Stimulated activated CD8-positive, alpha-beta memory T cell treated with anti-CD3 and anti-CD28 coated beads, Interleukin-4, amount 100 ng/mL, for 24 hours (primary cell): ENCODE results near the gene PGAP3.
"Not testable (repeated sequence)": the region's sequence is repeated elsewhere in the genome, so short reads cannot be mapped to it uniquely, and the experiment has no call there.

ENCODE experiments used
- DNase-seq: peaks from one replicate; pipeline ENCODE4 v3.0.0-alpha.2; 2020; ENCODE audit warnings: low read depth

PGAP3 gene

GRCh38 chr17:39687546-39688474, at the start of gene PGAP3:
Gene PGAP3 (minus strand): TSS chr17:39688057. CDS start chr17:39688014, 43 bp downstream.
- peak; percentile 74 for DNase-seq

- DNase-seq = no peak
Observed at GRCh38 chr17:39737206-39737759, 49.4 kb upstream of the PGAP3 start.

GRCh38 chr17:39736319-39737165, 48.7 kb upstream of the PGAP3 start:
- DNase-seq = no peak

DNA sequence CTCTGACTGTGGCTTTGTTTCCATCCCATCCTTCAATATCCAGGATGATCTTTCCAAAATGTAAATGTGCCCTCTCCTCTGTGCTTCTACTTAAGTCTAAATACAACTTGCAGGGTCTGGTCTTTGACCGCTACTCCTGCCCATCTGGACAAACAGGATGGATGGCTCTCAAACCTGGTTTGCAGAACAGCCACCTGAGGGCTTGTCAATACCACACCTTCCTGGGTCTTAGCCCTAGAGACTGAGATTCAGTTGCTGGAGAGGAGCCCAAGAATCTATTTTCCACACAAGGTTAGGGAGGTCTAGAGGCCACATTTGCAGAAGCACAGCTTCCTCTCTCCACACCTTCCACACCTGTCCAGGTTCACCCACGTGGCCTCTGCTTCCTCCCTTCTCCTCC, 48.0 kb upstream of the PGAP3 start:
- DNase-seq = no peak

DNA sequence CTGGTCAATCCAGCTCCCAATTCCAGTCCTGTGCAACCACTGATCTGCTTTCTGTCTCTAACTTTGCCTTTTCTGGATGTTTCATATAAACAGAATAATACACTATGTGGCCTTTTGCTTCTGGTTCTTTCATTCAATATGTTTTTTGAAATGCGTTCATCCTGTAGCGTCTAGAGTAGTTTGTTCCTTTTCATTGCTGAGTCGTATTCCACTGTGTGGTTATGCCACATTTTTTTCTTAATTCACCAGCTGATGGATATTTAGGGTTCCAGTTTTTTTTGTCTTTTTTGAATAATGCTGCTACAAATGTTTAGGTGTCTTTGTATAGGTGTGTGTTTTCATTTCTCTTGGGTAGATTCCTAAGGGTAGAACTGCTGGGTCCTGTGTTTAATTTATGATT, 44.7 kb upstream of the PGAP3 start:
- DNase-seq = no peak

GRCh38 chr17:39730095-39730921, 42.5 kb upstream of the PGAP3 start, which contains the start of gene MIEN1:
Gene MIEN1 (minus strand): TSS chr17:39730532. CDS start chr17:39730495, 37 bp downstream.
- DNase-seq = peak; percentile 91

DNA sequence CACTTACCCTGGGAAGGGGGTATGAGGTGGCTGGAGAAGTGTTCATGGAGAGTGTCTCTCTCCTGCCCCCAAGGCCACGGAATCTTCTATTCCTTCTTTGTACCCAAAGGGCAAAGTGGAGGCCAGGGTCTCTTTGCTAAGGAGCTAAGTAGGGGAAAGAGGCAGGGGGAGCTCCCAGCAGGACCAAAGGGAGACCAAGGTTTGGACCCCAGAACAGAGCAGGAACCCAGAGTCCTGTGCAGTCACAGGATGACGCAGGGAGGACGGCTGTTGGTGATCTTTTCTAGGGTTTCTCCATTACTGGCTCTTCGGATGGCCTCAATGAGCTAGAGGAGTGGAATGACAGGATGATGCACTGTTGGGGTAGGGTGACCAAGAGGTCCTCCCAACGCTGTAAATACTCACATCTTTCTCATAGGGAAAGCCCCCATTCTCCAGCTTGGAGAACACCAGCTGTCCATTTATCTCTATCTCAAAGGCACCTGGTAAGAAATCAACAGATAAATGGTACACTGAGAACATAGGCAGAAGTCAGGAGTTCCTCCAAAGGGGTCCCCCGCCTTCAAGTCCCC, 41.5 kb upstream of the PGAP3 start:
- no peak for DNase-seq

DNA sequence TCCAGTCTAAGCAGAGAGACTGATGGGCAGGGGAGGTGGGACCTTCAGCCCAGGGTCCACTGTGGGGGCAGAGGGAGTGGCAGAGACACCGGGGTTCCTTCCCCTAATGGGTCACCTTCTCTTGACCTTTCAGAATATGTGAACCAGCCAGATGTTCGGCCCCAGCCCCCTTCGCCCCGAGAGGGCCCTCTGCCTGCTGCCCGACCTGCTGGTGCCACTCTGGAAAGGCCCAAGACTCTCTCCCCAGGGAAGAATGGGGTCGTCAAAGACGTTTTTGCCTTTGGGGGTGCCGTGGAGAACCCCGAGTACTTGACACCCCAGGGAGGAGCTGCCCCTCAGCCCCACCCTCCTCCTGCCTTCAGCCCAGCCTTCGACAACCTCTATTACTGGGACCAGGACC, 39.7 kb upstream of the PGAP3 start:
- no peak for DNase-seq

GRCh38 chr17:39726617-39727016, 38.8 kb upstream of the PGAP3 start:
- no peak for DNase-seq

- DNase-seq = not testable (repeated sequence)
Observed at GRCh38 chr17:39725923-39726322, 38.1 kb upstream of the PGAP3 start.

GRCh38 chr17:39724731-39725130, 36.9 kb upstream of the PGAP3 start:
- no peak for DNase-seq

GRCh38 chr17:39722965-39723848, 35.4 kb upstream of the PGAP3 start:
- no peak for DNase-seq

DNA sequence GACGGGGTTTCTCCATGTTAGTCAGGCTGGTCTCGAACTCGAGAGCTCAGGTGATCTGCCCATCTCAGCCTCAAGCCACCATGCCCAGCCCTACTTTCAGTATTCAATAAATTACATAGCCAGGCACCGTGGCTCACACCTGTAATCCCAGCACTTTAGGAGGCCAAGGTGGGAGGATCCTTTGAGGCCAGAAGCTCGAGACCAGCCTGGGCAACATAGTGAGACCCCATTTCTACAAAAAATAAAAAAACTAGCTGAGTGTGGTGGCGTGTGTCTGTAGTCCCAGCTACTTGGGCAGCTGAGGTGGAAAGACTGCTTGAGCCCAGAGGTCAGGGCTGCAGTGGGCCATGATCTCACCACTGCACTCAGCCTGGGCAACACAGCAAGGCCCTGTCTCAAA, 34.2 kb upstream of the PGAP3 start:
- no peak for DNase-seq

- DNase-seq = no peak
Observed at GRCh38 chr17:39719563-39720355, 31.9 kb upstream of the PGAP3 start.

DNA sequence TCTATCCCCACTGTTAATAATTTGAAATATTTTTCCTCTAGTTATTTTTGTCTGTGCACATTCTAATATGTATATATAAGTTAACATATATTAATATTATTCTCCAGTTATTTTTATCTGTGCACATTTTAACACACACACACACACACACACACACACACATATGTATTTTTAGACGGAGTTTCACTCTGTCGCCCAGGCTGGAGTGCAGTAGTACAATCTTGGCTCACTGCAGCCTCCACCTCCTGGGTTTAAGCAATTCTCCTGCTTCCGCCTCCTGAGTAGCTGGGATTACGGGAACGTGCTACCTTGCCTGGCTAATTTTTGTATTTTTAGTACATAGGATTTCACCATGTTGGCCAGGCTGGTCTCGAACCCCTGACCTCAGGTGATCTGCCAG, 29.8 kb upstream of the PGAP3 start:
- no peak for DNase-seq

DNA sequence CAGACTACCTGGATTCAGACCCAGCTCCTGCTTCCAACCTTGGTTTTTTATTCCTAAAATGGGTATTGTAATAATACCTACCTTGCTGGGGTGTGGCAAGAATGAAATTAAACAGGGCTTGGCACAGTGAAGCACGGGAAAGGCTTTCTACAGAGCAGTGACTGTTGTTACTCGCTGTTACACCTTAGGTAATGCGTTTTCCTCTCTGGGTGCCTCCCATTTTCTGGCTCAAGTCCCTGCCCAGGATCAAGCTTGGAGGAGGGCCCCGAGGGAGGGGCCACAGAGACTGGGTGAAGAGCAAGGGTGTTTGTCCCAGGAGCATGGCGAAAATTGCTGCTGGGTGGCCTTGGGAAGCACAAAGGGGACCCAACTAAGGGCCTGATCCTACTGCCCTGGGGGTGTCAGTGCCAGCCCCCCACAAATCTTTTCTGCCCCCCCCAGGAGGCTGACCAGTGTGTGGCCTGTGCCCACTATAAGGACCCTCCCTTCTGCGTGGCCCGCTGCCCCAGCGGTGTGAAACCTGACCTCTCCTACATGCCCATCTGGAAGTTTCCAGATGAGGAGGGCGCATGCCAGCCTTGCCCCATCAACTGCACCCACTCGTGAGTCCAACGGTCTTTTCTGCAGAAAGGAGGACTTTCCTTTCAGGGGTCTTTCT, 29.2 kb upstream of the PGAP3 start:
- no peak for DNase-seq

DNA sequence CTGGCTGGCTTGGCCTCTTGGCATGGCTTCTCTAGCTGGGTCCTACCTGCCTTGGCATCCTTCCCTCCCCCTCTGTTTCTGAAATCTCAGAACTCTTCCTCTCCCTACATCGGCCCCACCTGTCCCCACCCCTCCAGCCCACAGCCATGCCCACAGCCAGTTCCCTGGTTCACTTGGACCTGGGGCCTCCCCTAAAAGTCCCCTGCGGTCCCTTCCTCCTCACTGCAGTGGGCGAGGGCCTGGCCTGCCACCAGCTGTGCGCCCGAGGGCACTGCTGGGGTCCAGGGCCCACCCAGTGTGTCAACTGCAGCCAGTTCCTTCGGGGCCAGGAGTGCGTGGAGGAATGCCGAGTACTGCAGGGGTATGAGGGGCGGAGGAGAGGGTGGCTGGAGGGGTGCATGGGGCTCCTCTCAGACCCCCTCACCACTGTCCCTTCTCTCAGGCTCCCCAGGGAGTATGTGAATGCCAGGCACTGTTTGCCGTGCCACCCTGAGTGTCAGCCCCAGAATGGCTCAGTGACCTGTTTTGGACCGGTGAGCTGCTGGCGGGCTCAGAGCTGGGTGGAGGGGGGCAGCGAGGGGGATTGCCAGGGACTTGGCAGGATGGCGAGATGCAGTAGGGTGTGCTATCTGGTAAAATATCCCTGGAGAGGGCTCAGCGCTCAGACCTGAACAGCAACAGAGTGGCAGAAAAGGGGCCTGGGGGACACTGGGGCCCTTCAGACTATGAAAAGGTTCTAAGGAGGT, 28.4 kb upstream of the PGAP3 start:
- DNase-seq = no peak
